Endothelial cell (in vitro differentiated cells): ENCODE results near the gene KIF2B. TPM values are rescaled to one million over a fixed set of nuclear protein-coding genes. Genes with fewer than 3 reads are reported as not detected.
"Not testable (repeated sequence)": the region's sequence is repeated elsewhere in the genome, so short reads cannot be mapped to it uniquely, and the experiment has no call there.

Experiments
- DNase-seq: peaks from one replicate; pipeline ENCODE4 v3.0.0; 2021; ENCODE audit warnings: low spot score
- H3K27ac Mint-ChIP-seq: one replicate; pipeline ENCODE4 v1.8.0; 2021; ENCODE audit warnings: mixed read lengths, inconsistent platforms; ENCODE audit not compliant: unreplicated experiment
- H3K27me3 Mint-ChIP-seq: one replicate; pipeline ENCODE4 v1.8.0; 2021; ENCODE audit warnings: mild to moderate bottlenecking, moderate library complexity, mixed read lengths, inconsistent platforms; ENCODE audit not compliant: unreplicated experiment
- H3K36me3 Mint-ChIP-seq: one replicate; pipeline ENCODE4 v1.8.0; 2021; ENCODE audit warnings: mild to moderate bottlenecking, low read depth, mixed read lengths, inconsistent platforms; ENCODE audit not compliant: unreplicated experiment
- H3K4me1 Mint-ChIP-seq: one replicate; pipeline ENCODE4 v1.8.0; 2021; ENCODE audit warnings: mild to moderate bottlenecking, mixed read lengths, inconsistent platforms; ENCODE audit not compliant: unreplicated experiment
- H3K4me3 Mint-ChIP-seq: one replicate; pipeline ENCODE4 v1.8.0; 2021; ENCODE audit warnings: mild to moderate bottlenecking, mixed read lengths, inconsistent platforms; ENCODE audit not compliant: unreplicated experiment
- H3K9me3 Mint-ChIP-seq: one replicate; pipeline ENCODE4 v1.8.0; 2021; ENCODE audit warnings: mixed read lengths, inconsistent platforms; ENCODE audit not compliant: unreplicated experiment
- CTCF ChIP-seq: fragments of 200-600 bp; sonication (generic); IDR thresholded peaks from one replicate; pipeline ENCODE4 v1.5.0; 2021; ENCODE audit warnings: antibody characterized with exemption; ENCODE audit not compliant: unreplicated experiment
- total RNA-seq: library from RNA; stranded (reverse); fragmentation: NEBNext Ultra II Directional; extraction: Animal tissue kit (Norgen Biotek cat#: 25700); gene quantifications from one replicate; pipeline ENCODE4 v1.2.1, GENCODE V29; 2021; ENCODE audit not compliant: unreplicated experiment

KIF2B gene
- total RNA-seq, 1 donor from 2014 or later = not detected

- Mint-ChIP-seq H3K27ac (no peak overlapping the region), H3K9me3 (no peaks in the 10 kb centered on the region), H3K27me3 (no peaks in the 10 kb centered on the region), H3K4me1 (no peaks in the 10 kb centered on the region), H3K4me3 (no peak overlapping the region), H3K36me3 (no peaks in the 10 kb centered on the region)
- TF ChIP-seq CTCF = no peak
- no peak for DNase-seq
Measured at GRCh38 chr17:53837131-53837530, 14.4 kb downstream of the KIF2B start.

GRCh38 chr17:53844491-53845107, 21.9 kb downstream of the KIF2B start:
- Mint-ChIP-seq H3K9me3 (no peaks in the 10 kb centered on the region), H3K27ac (no peak overlapping the region), H3K27me3 (no peaks in the 10 kb centered on the region), H3K4me3 (no peak overlapping the region), H3K4me1 (no peaks in the 10 kb centered on the region), H3K36me3 (no peaks in the 10 kb centered on the region)
- DNase-seq = no peak
- TF ChIP-seq CTCF = no peak

- not testable (repeated sequence) for H3K36me3 Mint-ChIP-seq, H3K4me3 Mint-ChIP-seq, H3K9me3 Mint-ChIP-seq, DNase-seq, H3K4me1 Mint-ChIP-seq, H3K27ac Mint-ChIP-seq, H3K27me3 Mint-ChIP-seq
Measured at GRCh38 chr17:53871128-53871527, 48.4 kb downstream of the KIF2B start.
